Peyer's patch (tissue), 4 donors: ENCODE measurements around the gene GSAP. TPM values are rescaled to one million over a fixed set of nuclear protein-coding genes. Genes with fewer than 3 reads are reported as not detected.

Experiments used
- DNase-seq, 3 donors: peaks; one replicate each; pipeline ENCODE4 v3.0.0-alpha.2; 2017 to 2019
- H3K27ac ChIP-seq, 4 donors: fragments of 200-600 bp; sonication (generic); one replicate each; pipeline ENCODE4 v1.5.1; 2016 to 2019
- H3K27me3 ChIP-seq, 2 donors: fragments of 200-600 bp; sonication (generic); one replicate each; pipeline ENCODE4 v1.5.1; 2019
- H3K36me3 ChIP-seq, 3 donors: fragments of 200-600 bp; sonication (generic); one replicate each; pipeline ENCODE4 v1.5.1; 2016 to 2019
- H3K4me1 ChIP-seq, 4 donors: fragments of 200-600 bp; sonication (generic); one replicate each; pipeline ENCODE4 v1.5.1; 2016 to 2019
- H3K4me3 ChIP-seq, 4 donors: fragments of 200-600 bp; sonication (generic); 1 replicate in 3 of 4; 2 replicates in 1 of 4; pipeline ENCODE4 v1.5.1; 2016 to 2019; ENCODE audit warnings: mild to moderate bottlenecking in 1 of 4
- H3K9me3 ChIP-seq, 4 donors: fragments of 200-600 bp; sonication (generic); one replicate each; pipeline ENCODE4 v1.5.1; 2016 to 2019; ENCODE audit warnings: mild to moderate bottlenecking in 1 of 4
- CTCF ChIP-seq, 6 experiments: fragments of 450-650 bp in 4 of 6; fragments of 200-600 bp in 2 of 6; sonication (generic) in 1 of 6; IDR thresholded peaks; one replicate each; pipeline ENCODE4 v1.5.1; 2017 to 2019; ENCODE audit warnings: antibody characterized with exemption in 6 of 6, mild to moderate bottlenecking in 3 of 6, moderate library complexity in 1 of 6
- POLR2A ChIP-seq, 2 donors: fragments of 450-650 bp; IDR thresholded peaks; one replicate each; pipeline ENCODE4 v1.5.1; 2017; ENCODE audit warnings: antibody characterized with exemption in 2 of 2, mild to moderate bottlenecking in 2 of 2, moderate library complexity in 2 of 2
- total RNA-seq, 4 donors: library from RNA; depleted of rRNA; stranded (reverse); fragments of >200 nt; gene quantifications; one replicate each; pipeline ENCODE4 v1.1.0, GENCODE V29; 2016

The GSAP gene
- total RNA-seq, 4 donors from 2014 or later: 6.8 to 70.1 (median 28.7) TPM

- no peak for DNase-seq
- Histone ChIP-seq H3K9me3 (no peaks in the 10 kb centered on the region), H3K36me3 (no peaks in the 10 kb centered on the region), H3K27me3 (no peaks in the 10 kb centered on the region), H3K4me3 (no peak overlapping the region), H3K27ac (peak overlapping the region in 2 of 4 donors; percentile 15 to 62), H3K4me1 (peaks cover 0 to 8% (median 1%) of the 10 kb centered on the region in 4 donors)
- no peak for TF ChIP-seq POLR2A (IDR thresholded peaks at IDR 0.05)
- no peak for TF ChIP-seq CTCF (IDR thresholded peaks at IDR 0.05)
Measured at GRCh38 chr7:77327067-77327931, 88.8 kb downstream of the GSAP start.

- H3K27ac ChIP-seq: peak overlapping the region in 1 of 4 donors; percentile 62
- no peaks in the 10 kb centered on the region for H3K36me3 ChIP-seq
- no peaks in the 10 kb centered on the region for H3K27me3 ChIP-seq
- DNase-seq: no peak
- H3K9me3 ChIP-seq: no peaks in the 10 kb centered on the region
- peaks cover 0 to 8% (median 1%) of the 10 kb centered on the region in 4 donors for H3K4me1 ChIP-seq
- TF ChIP-seq POLR2A (IDR thresholded peaks at IDR 0.05) (no peak), CTCF (IDR thresholded peaks at IDR 0.05) (no peak)
- H3K4me3 ChIP-seq: no peak overlapping the region
Measured at GRCh38 chr7:77326131-77326530, 90.0 kb downstream of the GSAP start.

- no peak for DNase-seq
- TF ChIP-seq POLR2A (IDR thresholded peaks at IDR 0.05): no peak
- no peak for TF ChIP-seq CTCF (IDR thresholded peaks at IDR 0.05)
- Histone ChIP-seq H3K36me3 (no peaks in the 10 kb centered on the region), H3K4me3 (no peak overlapping the region), H3K27me3 (no peaks in the 10 kb centered on the region), H3K4me1 (no peaks in the 10 kb centered on the region), H3K9me3 (no peaks in the 10 kb centered on the region), H3K27ac (no peak overlapping the region)
Measured at GRCh38 chr7:77321300-77321699, 94.8 kb downstream of the GSAP start.

- TF ChIP-seq POLR2A (IDR thresholded peaks at IDR 0.05): no peak
- TF ChIP-seq CTCF (IDR thresholded peaks at IDR 0.05): no peak
- no peaks in the 10 kb centered on the region for H3K9me3 ChIP-seq
- no peak overlapping the region for H3K4me3 ChIP-seq
- no peaks in the 10 kb centered on the region for H3K4me1 ChIP-seq
- no peaks in the 10 kb centered on the region for H3K27me3 ChIP-seq
- H3K27ac ChIP-seq: no peak overlapping the region
- DNase-seq: no peak
- no peaks in the 10 kb centered on the region for H3K36me3 ChIP-seq
Measured at GRCh38 chr7:77320714-77321113, 95.4 kb downstream of the GSAP start.

GRCh38 chr7:77320137-77320536, 96.0 kb downstream of the GSAP start:
- Histone ChIP-seq H3K4me1 (no peaks in the 10 kb centered on the region), H3K27ac (no peak overlapping the region), H3K27me3 (no peaks in the 10 kb centered on the region), H3K9me3 (no peaks in the 10 kb centered on the region), H3K4me3 (no peak overlapping the region), H3K36me3 (no peaks in the 10 kb centered on the region)
- no peak for DNase-seq
- no peak for TF ChIP-seq CTCF (IDR thresholded peaks at IDR 0.05)
- TF ChIP-seq POLR2A (IDR thresholded peaks at IDR 0.05): no peak
